Activated CD4-positive, CD25-positive, alpha-beta regulatory T cell (primary cell): ENCODE results near the gene AP5S1.
"Not testable (repeated sequence)": the region's sequence is repeated elsewhere in the genome, so short reads cannot be mapped to it uniquely, and the experiment has no call there.

Source experiments
- DNase-seq, 4 experiments: peaks; one replicate each; lab custom pipeline; 2025; lab: John Stamatoyannopoulos, UW

Gene AP5S1

DNA sequence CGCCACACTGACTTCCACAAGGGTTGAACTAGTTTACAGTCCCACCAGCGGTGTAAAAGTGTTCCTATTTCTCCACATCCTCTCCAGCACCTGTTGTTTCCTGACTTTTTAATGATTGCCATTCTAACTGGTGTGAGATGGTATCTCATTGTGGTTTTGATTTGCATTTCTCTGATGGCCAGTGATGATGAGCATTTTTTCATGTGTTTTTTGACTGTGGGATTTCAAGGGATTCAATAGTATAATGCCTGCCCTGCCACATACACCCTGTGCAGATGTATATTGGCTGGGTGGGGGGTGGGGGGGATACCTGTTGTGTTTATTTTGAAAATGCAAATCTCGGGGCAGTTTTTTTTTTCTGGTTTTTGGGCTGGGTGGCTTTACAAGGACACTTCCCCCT lies 26.2 kb upstream of the AP5S1 start:
- not testable (repeated sequence) for DNase-seq

DNA sequence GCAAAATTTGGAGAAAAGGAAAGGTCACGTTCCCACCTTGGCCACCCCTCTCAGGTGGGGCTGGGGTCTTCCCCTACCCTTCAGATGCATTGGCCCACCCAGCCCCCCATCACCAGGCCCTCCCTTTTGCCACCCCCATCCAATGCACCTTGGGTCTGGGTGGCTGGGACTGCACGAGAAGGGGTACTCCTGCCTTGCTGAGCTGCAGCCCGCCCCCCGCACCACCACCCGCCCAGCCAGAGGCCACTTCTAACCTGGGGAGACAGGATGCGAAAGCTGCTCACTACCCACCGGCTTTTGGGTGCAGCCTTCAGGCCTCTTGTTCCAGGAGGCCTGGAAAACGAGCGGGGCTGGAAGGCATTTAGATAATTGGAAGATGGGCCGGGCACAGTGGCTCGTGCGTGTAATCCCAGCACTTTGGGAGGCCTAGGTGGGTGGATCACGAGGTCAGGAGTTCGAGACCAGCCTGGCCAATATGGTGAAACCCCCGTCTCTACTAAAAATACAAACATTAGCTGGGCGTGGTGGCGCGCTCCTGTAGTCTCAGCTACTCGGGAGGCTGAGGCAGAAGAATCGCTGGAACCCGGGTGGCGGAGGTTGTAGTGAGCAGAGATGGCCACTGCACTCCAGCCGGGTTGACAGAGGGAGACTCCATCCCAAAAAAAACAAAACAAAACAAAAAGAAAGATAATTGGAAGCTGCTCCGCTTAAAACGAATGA lies 25.5 kb upstream of the AP5S1 start:
- DNase-seq, result no peak

DNA sequence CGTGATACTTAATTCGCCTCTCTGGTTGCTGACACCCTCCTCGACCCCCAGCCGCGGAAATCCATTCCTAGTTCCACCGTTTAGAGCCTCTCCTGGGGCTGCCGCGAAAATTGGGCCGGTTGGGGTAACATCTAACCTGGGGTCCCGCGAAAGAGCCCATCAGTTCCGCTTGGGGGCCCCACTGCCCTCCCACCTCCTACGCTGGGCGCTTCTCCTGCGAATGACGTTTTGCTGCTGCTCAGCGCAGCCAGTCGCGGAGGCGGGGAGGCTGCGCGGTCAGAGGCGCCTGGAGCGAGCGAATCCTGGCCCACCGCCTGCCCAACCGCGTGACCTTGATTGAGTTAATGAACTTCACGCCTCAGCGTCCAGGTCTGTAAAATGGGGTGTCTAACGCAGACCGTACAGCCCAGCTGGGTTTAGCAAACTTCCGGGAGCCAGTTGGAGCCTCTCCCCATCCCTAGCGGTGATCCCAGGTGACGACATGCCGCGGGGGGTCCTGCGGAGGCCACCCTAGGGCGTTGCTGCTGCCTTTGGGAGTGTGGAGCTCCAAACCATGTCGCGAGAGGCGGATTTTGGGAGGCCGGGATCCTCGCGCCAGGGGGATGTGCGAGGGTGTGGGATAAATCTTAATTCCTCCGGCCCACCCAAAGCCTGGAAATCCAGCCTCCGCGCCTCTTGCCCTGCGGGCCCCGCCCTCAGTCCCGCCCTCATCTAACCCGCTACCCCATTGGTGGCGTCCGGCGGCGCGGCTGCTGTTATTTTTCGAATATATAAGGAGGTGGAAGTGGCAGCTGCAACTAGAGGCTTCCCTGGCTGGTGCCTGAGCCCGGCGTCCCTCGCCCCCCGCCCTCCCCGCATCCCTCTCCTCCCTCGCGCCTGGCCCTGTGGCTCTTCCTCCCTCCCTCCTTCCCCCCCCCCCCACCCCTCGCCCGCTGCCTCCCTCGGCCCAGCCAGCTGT lies 24.6 kb upstream of the AP5S1 start, which contains the start of gene CDC25B:
CDC25B (plus strand) TSS at position 800 of the 958 bp plus-strand sequence. CDS start 222 bp downstream, outside the sequence.
- peak; percentile 62 to 82 (median 78) for DNase-seq

DNA sequence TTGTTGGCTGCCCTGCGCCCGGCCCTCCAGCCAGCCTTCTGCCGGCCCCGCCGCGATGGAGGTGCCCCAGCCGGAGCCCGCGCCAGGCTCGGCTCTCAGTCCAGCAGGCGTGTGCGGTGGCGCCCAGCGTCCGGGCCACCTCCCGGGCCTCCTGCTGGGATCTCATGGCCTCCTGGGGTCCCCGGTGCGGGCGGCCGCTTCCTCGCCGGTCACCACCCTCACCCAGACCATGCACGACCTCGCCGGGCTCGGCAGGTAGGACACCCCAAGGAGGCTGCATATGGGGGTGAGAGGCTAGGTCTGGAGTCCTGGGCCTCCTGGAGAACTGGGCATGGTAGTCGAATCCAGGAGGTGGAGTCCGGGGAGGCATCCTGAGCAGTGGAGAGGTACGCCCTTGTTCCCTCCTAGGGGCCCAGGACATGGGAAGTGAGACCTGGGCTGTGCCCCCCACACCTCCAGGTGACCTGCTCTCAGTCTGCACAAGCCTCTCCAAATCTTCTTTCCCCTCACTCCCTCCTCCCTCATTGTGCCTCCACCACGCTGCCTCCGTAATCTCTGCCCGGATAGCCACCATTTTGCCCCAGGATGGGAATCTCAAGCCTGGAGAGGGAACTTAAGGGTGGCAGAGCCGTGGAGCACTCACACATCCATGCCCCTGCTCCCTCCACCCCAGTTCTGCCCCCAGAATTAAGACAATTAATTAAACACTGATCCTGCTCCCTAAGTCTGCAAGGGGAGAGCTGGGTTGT lies 23.7 kb upstream of the AP5S1 start:
- no peak for DNase-seq

DNA sequence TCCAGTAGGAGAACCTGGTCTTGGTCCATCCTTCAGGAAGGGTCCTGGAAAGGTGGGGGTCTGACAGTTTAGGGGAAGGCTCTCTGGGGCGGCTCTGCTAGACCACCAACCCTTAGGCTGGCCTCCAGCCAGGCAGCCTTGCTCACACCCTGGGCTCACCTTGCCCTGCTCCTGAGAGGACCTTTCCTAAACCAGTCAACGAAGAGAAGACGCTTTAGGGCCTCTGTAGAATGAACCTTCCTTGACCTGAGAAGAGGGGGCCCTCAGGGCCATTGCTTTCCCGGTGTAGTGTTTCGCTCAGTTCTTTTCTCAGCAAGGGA lies 23.2 kb upstream of the AP5S1 start:
- no peak for DNase-seq

DNA sequence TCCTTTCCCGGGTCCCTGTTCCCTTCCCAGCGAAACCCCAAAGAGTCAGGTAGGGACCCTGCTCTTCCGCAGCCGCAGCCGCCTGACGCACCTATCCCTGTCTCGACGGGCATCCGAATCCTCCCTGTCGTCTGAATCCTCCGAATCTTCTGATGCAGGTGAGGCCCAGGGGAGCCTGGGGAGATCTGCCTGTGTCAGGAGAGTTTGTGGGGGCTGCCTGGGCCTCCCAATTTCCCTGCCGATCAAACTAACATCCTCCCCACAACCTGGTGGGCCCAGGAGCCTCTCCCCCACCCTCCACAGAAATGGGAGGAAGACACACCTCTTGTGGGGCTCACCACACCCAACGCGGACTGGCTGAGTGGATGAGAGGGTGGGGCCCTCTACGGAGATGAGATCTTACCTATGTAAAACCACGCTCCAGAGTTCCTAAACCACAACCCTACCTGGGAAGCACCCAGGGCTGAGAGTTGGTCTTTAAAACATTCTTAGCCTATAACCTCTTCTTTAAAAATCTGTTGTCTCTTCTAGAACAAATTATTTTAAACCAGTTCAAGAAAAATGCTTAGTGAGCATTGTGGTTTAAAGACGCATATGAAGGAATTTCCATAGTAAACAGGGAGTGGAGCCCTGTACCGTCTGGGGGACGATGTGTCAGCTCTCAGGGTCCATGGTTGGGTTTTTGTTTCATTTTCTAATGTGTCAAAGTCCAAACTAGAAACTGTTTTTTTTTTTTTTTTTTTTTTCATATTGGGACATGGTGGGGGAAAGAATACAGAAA lies 22.6 kb upstream of the AP5S1 start:
- no peak for DNase-seq

DNA sequence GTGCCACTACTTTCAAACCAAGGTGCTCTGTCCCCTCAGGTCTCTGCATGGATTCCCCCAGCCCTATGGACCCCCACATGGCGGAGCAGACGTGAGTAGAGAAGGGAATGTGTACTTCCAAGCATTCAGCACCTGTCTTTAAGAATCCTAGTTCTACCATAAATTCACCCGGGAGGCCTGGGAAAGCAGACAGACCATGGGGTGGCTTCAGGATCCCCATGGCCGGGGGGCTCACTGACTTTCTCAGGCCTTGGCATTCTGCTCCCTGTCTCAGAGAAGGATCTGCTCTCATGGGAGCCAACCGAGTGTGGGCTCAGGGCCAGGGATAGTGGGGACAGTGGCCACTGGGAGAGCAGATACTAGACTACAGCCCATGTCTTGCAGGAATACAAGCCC lies 22.0 kb upstream of the AP5S1 start:
- no peak for DNase-seq

DNA sequence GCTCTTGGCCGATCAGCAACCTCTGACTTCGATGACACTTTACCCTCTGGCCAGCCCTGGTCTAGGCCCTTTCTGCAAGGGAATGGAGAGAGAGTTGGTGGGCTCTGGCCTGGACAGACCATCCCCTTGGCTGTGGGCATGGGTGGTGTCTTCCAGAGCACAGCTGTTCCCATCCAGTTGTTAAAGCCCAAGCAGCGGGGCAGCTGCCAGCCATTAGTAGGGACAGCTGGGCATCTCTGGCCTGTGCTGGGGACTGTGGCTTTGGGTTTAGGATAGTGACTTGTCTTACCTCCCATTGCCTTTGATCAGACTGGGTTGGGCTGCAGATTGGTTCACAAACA lies 21.5 kb upstream of the AP5S1 start:
- DNase-seq, result no peak

DNA sequence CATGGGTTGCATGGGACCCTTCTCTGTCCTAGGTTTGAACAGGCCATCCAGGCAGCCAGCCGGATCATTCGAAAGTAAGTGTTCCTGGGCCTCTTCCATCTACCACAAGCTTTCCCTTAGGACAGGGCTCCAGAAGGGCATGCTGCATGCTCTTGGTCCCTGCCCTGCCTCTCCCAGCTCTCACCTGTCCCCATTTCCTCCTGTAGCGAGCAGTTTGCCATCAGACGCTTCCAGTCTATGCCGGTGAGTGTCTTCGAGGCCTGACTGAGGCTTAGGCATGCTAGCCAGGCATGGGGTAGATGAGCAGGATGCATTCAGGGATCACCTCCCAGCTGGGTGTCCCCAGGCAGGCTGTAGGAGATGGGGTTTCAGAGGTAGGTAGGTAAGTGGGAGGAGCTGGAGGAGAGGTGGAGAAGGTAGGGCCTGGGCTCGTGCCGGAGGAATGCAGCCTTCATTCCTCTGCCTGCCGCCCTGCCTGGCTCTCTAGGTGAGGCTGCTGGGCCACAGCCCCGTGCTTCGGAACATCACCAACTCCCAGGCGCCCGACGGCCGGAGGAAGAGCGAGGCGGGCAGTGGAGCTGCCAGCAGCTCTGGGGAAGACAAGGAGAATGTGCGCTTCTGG lies 20.0 kb upstream of the AP5S1 start:
- no peak for DNase-seq

DNA sequence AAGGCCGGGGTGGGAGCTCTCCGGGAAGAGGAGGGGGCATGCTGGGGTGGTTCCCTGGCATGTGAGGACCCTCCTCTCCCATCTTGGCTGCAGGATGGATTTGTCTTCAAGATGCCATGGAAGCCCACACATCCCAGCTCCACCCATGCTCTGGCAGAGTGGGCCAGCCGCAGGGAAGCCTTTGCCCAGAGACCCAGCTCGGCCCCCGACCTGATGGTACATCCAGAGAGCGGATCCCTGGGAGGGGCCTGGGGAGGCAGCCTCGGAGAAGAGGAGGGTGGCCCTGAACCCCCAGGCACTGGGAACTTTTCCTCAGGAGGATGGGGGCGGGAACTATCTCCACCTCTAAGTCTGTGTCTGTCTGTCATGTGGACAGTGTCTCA lies 19.5 kb upstream of the AP5S1 start:
- no peak for DNase-seq

DNA sequence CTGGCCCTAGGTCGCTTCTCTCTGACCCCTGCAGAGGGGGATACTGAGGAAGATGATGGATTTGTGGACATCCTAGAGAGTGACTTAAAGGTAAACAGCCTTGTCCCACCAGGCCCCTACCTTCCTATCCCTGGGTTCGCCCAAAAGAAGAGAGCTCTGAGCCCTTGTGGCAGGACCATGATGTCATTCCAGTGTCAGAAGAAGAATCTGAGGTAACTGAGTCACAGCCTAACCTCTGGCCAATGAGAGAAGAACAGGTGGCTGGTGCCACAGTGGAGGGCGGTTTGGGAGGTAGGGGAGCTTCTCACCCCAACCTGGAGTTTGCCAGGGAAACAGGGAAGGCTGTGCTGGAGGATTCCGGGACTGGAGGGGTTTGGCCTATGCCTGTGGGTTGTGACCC lies 19.0 kb upstream of the AP5S1 start:
- DNase-seq, result no peak

DNA sequence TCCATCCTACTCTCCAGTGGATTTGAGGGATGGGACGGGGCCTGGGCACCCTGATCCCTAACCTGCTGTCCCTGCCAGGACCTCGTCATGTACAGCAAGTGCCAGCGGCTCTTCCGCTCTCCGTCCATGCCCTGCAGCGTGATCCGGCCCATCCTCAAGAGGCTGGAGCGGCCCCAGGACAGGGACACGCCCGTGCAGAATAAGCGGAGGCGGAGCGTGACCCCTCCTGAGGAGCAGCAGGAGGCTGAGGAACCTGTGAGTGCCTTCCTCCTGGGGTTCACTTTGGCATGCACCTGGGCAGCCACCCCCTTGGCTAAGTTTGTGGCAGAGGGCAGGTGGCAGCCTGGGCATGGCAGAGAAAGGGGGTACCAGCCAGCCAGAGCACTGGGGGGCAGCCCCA lies 18.5 kb upstream of the AP5S1 start:
- no peak for DNase-seq

DNA sequence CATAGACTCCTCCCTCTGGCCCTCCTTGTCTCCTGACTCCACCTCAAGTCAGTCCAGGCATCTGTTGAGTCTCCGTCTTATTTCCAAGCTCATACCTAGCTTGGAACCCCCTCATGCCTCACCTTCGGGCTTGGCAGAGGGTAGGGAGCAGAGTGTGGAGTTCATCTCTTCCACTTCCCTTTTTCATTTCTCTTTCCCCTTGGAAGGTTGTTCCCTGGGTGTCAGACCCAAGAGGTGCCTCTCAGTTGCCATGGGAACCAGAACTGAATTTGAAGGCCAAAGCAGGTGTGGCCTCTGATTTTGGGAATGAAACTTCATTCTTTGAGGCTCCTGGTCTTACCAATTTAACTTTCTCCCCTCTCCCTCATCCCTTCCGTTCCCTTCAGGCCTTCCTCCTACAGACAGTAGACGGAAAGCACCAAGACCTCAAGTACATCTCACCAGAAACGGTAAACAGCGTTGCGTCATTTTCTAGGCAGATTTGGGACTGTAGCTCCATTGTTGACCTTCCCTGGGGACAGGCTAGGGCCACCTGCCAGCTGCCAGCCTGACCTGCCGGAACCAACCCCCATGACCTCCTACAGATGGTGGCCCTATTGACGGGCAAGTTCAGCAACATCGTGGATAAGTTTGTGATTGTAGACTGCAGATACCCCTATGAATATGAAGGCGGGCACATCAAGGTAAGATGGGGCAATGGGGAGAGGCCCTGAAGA lies 17.7 kb upstream of the AP5S1 start:
- no peak for DNase-seq

DNA sequence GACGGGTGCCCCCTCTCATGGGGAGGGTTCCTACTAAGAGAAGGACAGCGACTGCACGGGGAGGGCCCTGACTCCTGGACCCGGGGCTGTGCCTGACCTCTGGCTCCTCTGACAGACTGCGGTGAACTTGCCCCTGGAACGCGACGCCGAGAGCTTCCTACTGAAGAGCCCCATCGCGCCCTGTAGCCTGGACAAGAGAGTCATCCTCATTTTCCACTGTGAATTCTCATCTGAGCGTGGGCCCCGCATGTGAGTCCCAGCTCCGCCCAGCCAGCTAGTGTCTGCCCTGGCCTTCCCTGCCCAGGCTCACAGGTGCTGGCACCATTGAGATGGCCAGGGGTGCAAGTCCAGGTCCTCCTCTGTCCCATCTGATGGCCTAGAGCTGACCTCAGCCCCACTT lies 17.1 kb upstream of the AP5S1 start:
- no peak for DNase-seq

DNA sequence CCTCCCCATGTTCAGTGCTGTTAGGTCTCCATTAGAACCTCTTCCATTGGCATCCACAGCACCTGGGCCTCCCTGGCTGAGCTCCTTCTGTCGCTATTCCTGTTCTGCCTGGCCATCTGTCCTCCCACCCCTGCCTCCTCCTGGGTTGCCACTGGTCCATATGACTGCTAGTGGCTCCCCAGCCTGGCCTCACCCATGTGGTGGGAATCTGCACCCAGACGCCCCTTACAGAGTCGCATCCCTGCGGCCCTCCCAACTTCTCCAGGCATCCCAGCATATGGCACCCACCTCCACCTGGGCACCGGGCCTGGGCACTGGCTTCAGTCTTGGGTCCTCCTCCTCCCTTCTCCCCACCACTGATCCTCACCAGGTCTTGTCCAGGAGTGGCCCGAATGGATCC lies 16.5 kb upstream of the AP5S1 start:
- no peak for DNase-seq

DNA sequence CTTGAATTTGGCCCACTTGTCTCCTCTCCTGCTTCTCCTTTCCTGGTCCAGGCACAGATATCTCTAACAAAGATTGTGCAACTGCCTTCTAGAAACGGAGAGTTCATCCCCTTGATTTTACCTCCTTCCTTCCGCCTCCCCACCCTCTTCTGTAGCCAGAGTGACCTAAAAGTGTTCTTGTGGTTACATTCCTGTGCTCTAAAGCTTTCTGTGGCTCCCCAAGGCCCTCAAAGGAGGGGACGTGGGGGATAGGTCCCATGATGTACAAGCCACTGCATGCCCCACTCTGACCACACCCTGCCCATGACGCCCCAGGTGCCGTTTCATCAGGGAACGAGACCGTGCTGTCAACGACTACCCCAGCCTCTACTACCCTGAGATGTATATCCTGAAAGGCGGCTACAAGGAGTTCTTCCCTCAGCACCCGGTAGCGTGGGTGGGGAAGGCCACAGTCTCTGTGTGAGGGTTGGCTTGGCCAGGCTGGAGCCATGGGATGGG lies 16.0 kb upstream of the AP5S1 start:
- DNase-seq, result no peak

DNA sequence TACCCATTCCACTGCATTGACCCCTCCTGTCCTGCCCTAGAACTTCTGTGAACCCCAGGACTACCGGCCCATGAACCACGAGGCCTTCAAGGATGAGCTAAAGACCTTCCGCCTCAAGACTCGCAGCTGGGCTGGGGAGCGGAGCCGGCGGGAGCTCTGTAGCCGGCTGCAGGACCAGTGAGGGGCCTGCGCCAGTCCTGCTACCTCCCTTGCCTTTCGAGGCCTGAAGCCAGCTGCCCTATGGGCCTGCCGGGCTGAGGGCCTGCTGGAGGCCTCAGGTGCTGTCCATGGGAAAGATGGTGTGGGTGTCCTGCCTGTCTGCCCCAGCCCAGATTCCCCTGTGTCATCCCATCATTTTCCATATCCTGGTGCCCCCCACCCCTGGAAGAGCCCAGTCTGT lies 15.6 kb upstream of the AP5S1 start:
- no peak for DNase-seq

DNA sequence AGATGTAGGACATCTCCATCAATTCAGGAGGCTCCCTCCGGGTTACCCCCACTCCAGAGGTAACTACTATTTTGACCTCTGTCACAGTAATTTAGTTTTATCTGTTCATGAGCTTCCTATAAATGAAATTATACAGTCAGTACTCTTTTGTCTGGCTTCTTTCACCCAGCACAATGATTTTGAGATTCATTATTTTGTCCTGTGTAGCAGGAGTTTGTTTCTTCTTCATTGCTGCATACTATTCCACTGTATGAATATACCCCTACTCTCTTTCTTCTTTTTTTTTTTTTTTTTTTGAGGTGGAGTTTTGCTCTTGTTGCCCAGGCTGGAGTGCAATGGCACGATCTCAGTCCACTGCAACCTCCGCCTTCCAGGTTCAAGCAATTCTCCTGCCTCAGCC lies 11.8 kb upstream of the AP5S1 start:
- no peak for DNase-seq

DNA sequence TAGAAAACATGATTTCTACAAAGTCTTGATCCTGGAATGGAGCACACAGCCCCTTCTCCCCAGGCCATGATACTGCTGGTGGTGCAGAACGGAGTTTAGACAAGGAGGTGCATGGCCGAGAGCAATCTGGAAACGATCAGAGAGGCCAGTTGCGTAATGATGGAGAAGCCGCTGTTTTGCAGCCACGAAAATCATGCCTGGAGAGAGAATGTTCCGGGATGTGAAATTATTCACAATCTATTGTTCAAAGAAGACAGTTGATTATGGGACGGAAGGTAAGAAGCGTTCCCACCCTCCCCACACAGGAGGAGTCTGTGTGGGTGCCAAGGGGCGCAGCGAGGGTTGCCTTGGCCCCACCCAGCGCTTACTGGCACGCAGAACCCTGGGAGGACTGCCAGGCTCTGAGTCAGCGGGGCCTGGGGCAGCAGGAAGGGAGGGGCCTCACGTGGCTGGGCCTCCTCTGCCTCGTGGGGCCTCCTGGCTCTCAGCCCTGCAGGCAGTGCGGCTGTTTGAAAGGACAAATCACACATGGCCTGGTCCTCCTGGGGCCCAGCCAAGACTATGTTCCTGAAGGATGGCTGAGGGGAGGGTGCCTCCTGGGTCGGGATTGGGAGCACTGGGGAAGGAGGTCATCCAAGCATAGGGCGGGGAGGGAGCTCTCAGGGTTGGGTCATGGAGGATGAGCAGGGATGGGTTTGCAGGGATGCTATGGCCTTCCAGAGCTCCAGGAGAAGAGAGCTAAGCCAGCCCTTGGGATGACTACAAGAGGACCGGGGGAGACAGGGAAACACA lies 8.7 kb upstream of the AP5S1 start:
- peak; percentile 69 to 94 (median 82) for DNase-seq

DNA sequence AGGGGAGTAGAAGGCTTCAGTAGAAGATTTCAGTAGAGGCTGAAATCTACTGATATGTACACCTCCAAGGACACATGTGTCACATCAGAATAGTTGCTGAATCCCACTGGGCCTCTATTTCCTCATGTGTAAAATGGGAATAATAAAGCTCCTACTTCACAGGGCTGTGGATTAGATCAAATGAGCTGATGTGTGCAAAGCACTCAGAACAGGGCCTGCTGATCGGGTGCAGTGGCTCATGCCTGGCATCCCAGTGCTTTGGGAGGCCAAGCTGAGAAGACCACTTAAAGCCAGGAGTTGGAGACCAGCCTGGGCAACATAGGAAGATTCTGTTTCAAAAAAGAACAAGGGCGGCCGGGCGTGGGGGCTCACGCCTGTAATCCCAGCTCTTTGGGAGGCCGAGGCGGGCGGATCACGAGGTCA lies 8.1 kb upstream of the AP5S1 start:
- DNase-seq, result no peak
